Common myeloid progenitor, CD34-positive (primary cell): ENCODE measurements around the gene CPT1C.

Source experiments
- CTCF ChIA-PET: fragments of 350-600 bp; sonication (Branson Sonifier 250); formaldehyde crosslinking; loops from one replicate; lab custom pipeline; 2021; ENCODE audit warnings: antibody characterized with exemption; lab: Charles Lee
- POLR2A ChIA-PET: fragments of 350-600 bp; sonication (Branson Sonifier 250); formaldehyde crosslinking; loops from one replicate; lab custom pipeline; 2021; ENCODE audit warnings: antibody characterized with exemption; lab: Charles Lee
- DNase-seq, 3 donors: peaks; one replicate each; pipeline versions ENCODE4 v3.0.0 to v3.0.0-alpha.2; 2013
- H3K27ac ChIP-seq, 2 experiments: 1 replicate in 1 of 2; 2 replicates in 1 of 2; pipeline ENCODE4 v1.7.0; 2013; ENCODE audit warnings: inconsistent platforms in 2 of 2, low read length in 2 of 2, mild to moderate bottlenecking in 2 of 2, low read depth in 1 of 2, moderate library complexity in 1 of 2; ENCODE audit not compliant: severe bottlenecking in 2 of 2, insufficient read depth in 1 of 2, poor library complexity in 1 of 2
- H3K27me3 ChIP-seq, 5 experiments: replicated peaks in 2 of 5; 1 replicate in 3 of 5; 2 replicates in 2 of 5; pipeline versions ENCODE4 v1.6.1 to v1.7.0; 2013; ENCODE audit warnings: low read length in 4 of 5, mild to moderate bottlenecking in 2 of 5, moderate library complexity in 2 of 5, inconsistent platforms in 1 of 5; ENCODE audit not compliant: insufficient read depth in 5 of 5, control insufficient read depth in 4 of 5
- H3K36me3 ChIP-seq, 4 experiments: 1 replicate in 2 of 4; 2 replicates in 2 of 4; pipeline versions ENCODE4 v1.6.1 to v1.7.0; 2013; ENCODE audit warnings: low read length in 3 of 4, control low read depth in 1 of 4, mild to moderate bottlenecking in 1 of 4; ENCODE audit not compliant: control insufficient read depth in 4 of 4, insufficient read depth in 4 of 4
- H3K4me1 ChIP-seq, 4 experiments: 1 replicate in 3 of 4; 2 replicates in 1 of 4; pipeline versions ENCODE4 v1.6.1 to v1.7.1; 2013; ENCODE audit warnings: low read length in 3 of 4, mild to moderate bottlenecking in 3 of 4, control low read depth in 1 of 4, inconsistent platforms in 1 of 4, moderate library complexity in 1 of 4; ENCODE audit not compliant: control insufficient read depth in 4 of 4, insufficient read depth in 4 of 4; ENCODE audit errors: control extremely low read depth in 1 of 4
- H3K4me3 ChIP-seq, 7 experiments: 1 replicate in 4 of 7; 2 replicates in 3 of 7; pipeline versions ENCODE4 v1.5.1 to v1.7.0; 2013; ENCODE audit warnings: mild to moderate bottlenecking in 7 of 7, low read length in 6 of 7, moderate library complexity in 6 of 7, inconsistent platforms in 2 of 7, low read depth in 2 of 7, control low read depth in 1 of 7; ENCODE audit not compliant: insufficient read depth in 4 of 7, control insufficient read depth in 1 of 7; ENCODE audit errors: extremely low read depth in 1 of 7
- H3K9me3 ChIP-seq, 5 experiments: 1 replicate in 4 of 5; 2 replicates in 1 of 5; pipeline versions ENCODE4 v1.6.1 to v1.7.1; 2013; ENCODE audit warnings: low read length in 4 of 5, mild to moderate bottlenecking in 2 of 5, inconsistent platforms in 1 of 5, low read depth in 1 of 5, moderate library complexity in 1 of 5; ENCODE audit not compliant: control insufficient read depth in 4 of 5, insufficient read depth in 2 of 5; ENCODE audit errors: control extremely low read depth in 1 of 5
- WGBS: methylation state at CpG from one replicate; pipeline ENCODE4 v1.1.5; 2013; ENCODE audit not compliant: insufficient coverage; 5-methylcytosine and 5-hydroxymethylcytosine counted together

Gene CPT1C

DNA sequence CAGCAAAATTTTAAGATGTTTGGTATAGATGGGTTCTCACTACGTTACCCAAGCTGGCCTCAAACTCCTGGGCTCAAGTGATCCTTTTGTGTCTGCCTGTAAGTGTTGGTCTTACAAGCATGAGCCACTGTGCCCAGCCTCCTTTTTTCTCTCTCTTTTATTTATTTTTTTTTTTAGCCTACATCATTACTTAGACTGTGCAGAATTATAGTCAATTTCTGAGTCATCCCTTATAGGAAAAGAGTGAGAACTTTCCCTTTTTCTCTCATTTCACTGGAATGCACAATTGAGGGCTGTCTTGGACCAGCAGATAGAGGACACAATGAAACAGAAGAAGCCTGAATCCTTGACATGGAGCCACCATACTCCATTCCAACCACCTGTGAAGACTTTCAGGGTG is 58.9 kb downstream of the CPT1C start:
- DNase-seq = no peak
- Histone ChIP-seq H3K4me1 (no peaks in the 10 kb centered on the region), H3K27me3 (no peaks in the 10 kb centered on the region), H3K4me3 (no peak overlapping the region), H3K9me3 (peaks cover 2 to 4% (median 3%) of the 10 kb centered on the region in 5 experiments), H3K27ac (no peak overlapping the region), H3K36me3 (no peaks in the 10 kb centered on the region)
- WGBS = 86% methylated on average over 1 of the region's 1 CpG
- ChIA-PET CTCF (no interaction called here), POLR2A (interaction anchor here (0.7 kb wide), 1 partner anchor 235 kb away, joined by 6 read pairs; no protein-coding TSS in a partner anchor)

DNA sequence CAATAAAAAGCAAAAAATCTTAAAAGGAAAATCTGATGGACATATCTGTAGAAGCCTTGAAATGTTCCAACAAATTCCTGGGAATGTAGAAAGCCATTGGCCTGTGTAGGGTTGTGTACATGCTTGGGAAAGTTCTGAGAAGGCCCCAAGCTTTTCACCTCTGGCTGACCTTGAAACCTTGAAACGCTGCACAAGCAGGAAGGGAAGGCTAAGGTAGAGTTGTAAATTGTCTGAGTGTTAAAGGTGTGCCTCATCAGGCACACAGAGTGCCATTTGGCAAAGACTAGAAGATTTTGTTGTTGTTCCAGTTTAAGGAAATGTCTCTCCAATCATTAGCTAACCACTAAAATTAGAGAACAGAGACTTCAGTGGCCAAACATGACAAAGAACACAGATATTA is 61.8 kb downstream of the CPT1C start:
- Histone ChIP-seq H3K27me3 (no peaks in the 10 kb centered on the region), H3K9me3 (peaks cover 2 to 18% (median 5%) of the 10 kb centered on the region in 5 experiments), H3K4me3 (no peak overlapping the region), H3K27ac (no peak overlapping the region), H3K36me3 (no peaks in the 10 kb centered on the region), H3K4me1 (no peaks in the 10 kb centered on the region)
- no peak for DNase-seq
- ChIA-PET POLR2A (no interaction called here), CTCF (interaction anchor here (1.3 kb wide), 1 partner anchor 22 kb away, joined by 3 read pairs; no protein-coding TSS in a partner anchor)
- WGBS = 100% methylated on average over 1 of the region's 1 CpG

DNA sequence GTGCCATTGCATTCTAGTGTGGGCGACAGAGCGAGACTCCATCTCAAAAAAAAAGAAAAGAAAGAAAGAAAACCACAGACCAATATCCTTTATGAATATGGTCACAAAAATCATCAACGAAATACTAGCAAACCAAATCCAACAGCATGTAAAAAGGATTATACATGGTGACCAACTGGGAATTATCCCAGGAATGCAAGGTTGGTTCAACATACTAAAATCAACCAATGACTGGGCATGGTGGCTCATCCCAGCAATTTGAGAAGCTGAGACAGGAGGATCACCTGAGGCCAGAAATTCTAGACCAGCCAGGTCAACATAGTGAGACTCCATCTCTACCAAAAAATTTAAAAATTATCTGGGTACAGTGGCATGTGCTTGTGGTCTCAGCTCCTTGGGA is 65.0 kb downstream of the CPT1C start:
- CTCF ChIA-PET = interaction anchor here (0.7 to 0.8 kb wide), 2 partner anchors 20 to 54 kb away, joined by 4 read pairs; no protein-coding TSS in a partner anchor

DNA sequence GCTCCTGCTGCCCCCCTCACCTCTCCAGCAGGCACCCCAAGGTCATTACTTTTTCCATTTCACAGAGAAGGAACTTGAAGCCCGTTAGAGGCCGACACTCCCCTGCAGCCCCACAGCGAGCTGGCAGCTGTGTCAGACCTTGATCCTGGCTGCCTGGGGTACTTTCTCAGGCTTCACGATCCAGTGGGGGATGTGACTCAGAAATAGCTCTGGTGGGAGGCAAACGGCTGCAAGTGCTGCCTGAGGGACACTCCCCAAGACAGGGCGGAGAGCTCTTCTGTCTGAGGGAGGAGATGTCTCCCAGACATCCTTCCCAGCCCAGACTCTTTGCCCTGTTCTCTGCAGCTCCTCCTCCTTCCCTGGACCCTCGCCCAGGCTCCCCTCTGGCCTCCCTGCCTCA is 67.4 kb downstream of the CPT1C start:
- ChIA-PET POLR2A (no interaction called here), CTCF (no interaction called here)
- Histone ChIP-seq H3K36me3 (no peaks in the 10 kb centered on the region), H3K4me1 (peaks cover 0 to 10% (median 2%) of the 10 kb centered on the region in 4 experiments), H3K27me3 (no peaks in the 10 kb centered on the region), H3K9me3 (peaks cover 0 to 15% (median 2%) of the 10 kb centered on the region in 5 experiments), H3K27ac (no peak overlapping the region), H3K4me3 (no peak overlapping the region)
- DNase-seq = no peak
- 66% methylated on average over 7 of the region's 7 CpGs for WGBS

More for the DNA sequence above, 65.0 kb downstream of the CPT1C start:
- Histone ChIP-seq H3K36me3 (no peaks in the 10 kb centered on the region), H3K9me3 (peaks cover 2 to 18% (median 5%) of the 10 kb centered on the region in 5 experiments), H3K4me3 (no peak overlapping the region), H3K4me1 (no peaks in the 10 kb centered on the region), H3K27me3 (no peaks in the 10 kb centered on the region), H3K27ac (no peak overlapping the region)
- WGBS = no CpG with 5 or more reads among the region's 3 CpGs
- POLR2A ChIA-PET = no interaction called here
- DNase-seq = no peak

DNA sequence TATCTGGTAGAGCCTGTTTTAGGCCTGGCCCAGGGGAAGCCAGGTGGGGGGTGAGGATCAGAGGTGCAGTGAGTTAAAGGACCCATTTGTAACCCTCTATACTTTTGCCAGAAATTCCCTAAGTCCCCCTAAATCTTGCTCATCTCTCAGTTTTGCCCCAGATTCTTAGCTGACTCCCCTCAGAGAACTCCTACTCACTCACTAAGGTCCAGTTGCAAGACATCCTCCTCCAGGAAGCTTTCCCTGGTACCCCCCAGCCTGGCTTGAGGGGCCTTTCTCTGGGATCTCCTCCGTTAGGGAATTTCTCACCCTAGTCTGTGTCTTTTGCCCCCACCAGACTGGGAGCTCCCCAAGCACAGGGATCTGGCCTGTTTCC is 70.3 kb downstream of the CPT1C start:
- no peak for DNase-seq
- Histone ChIP-seq H3K9me3 (peaks cover 0 to under 1% (median under 1%) of the 10 kb centered on the region in 5 experiments), H3K4me3 (no peak overlapping the region), H3K4me1 (peaks cover 0 to 10% (median 7%) of the 10 kb centered on the region in 4 experiments), H3K27me3 (no peaks in the 10 kb centered on the region), H3K27ac (peak overlapping the region in 1 of 2 experiments; percentile 52), H3K36me3 (no peaks in the 10 kb centered on the region)
- ChIA-PET CTCF (interaction anchor here (0.5 to 1.2 kb wide), 2 partner anchors 66 to 76 kb away, joined by 4 read pairs; no protein-coding TSS in a partner anchor), POLR2A (no interaction called here)
- WGBS = no CpG with 5 or more reads among the region's 1 CpG

DNA sequence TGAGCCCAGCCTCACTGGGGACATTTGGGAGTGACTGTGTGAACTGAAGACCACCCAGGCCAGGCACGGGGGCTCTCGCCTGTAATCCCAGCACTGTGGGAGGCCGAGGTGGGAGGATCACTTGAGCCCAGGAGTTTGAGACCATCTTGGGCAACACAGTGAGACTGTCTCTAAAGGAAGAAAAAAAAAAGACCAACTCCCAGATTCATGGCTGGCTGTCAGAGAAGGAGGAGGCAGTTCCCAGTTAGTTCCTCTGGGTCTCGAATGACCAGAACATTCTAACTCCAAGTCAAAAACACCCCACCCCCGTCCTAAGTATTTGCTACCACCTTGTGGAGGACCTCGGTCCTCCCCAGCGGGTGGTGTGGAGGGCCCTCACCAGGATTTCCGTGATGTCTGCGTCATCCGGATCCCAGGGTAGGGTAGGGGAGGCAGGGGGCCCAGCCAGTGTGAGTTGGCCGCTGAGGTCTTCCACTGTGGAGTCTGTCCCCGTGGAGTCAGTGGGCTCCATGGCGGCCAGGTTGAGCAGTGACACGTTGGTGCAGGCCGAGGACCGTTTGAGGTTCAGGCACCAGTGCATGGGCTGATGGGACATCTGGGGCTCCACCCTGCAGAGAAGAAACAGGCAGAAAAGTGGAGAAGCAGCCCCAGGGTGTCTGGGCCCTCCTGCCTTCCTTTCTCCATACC is 70.9 kb downstream of the CPT1C start:
- ChIA-PET CTCF (interaction anchor here (1.2 kb wide), 1 partner anchor 77 kb away, joined by 4 read pairs; no protein-coding TSS in a partner anchor), POLR2A (no interaction called here)
- no peaks in the 10 kb centered on the region for H3K36me3 ChIP-seq
- no peaks in the 10 kb centered on the region for H3K27me3 ChIP-seq
- no peaks in the 10 kb centered on the region for H3K9me3 ChIP-seq
- H3K4me3 ChIP-seq = peak overlapping the region in 1 of 7 experiments; percentile 24
- WGBS = 86% methylated on average over 11 of the region's 16 CpGs
- H3K27ac ChIP-seq = peak overlapping the region in 1 of 2 experiments; percentile 52
- H3K4me1 ChIP-seq = peaks cover 0 to 10% (median 7%) of the 10 kb centered on the region in 4 experiments
- peak; percentile 67 to 73 (median 72) for DNase-seq

DNA sequence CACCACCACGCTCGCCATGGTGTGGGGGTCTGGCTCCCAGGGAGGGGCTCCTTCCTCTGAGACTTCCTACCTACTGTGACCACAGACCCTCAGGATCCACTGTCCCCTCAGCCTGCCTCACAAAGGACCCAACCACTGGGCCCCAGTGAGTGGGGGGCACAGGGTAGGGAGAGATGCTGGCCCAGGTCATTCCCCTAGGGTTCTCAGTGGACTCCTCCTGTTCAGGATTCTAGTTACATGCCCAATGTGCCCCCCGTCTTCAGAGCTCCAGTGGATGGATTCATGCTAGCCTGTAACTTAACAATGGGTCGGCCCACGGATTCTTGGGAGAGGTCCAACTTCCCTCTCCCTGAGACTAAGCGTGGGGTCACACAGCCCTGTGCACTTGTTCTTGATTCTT is 72.3 kb downstream of the CPT1C start, which contains the start of gene TSKS:
Gene TSKS (minus strand): TSS at position 77 of the 400 bp plus-strand sequence. CDS start 59 bp downstream, at position 18.
- POLR2A ChIA-PET = interaction anchor here (0.6 kb wide), 1 partner anchor 35 kb away, joined by 4 read pairs; no protein-coding TSS in a partner anchor
- CTCF ChIA-PET = interaction anchor here (0.7 to 1.2 kb wide), 3 partner anchors 46 to 81 kb away, joined by 3 to 4 read pairs (median 3); no protein-coding TSS in a partner anchor

More for the DNA sequence above, 72.3 kb downstream of the CPT1C start, which contains the start of gene TSKS:
- Histone ChIP-seq H3K36me3 (no peaks in the 10 kb centered on the region), H3K27ac (no peak within 1 kb of the TSS), H3K4me1 (peaks cover 7 to 21% (median 18%) of the 10 kb centered on the region in 4 experiments), H3K9me3 (no peaks in the 10 kb centered on the region), H3K27me3 (no peaks in the 10 kb centered on the region), H3K4me3 (no peak within 1 kb of the TSS)
- no peak for DNase-seq
- 90% methylated on average over 3 of the region's 6 CpGs for WGBS
